Neural cell (in vitro differentiated cells): Measurements from ENCODE around the gene SPECC1. TPM values are rescaled to one million over a fixed set of nuclear protein-coding genes. Genes with fewer than 3 reads are reported as not detected.

Experiments used
- H2AFZ ChIP-seq: fragments of 200-600, 300-800 bp; sonication (generic), shearing (Covaris generic); 2 replicates; pipeline ENCODE4 v1.6.0; 2014; ENCODE audit warnings: low read depth, mild to moderate bottlenecking, antibody characterized with exemption, low read length, moderate library complexity
- H3F3A ChIP-seq: fragments of 200-600 bp; shearing (Covaris generic); 2 replicates; pipeline ENCODE4 v1.6.1; 2016; ENCODE audit warnings: mild to moderate bottlenecking, moderate library complexity, mixed read lengths, antibody characterized with exemption, low read length; ENCODE audit not compliant: insufficient read depth, poor library complexity, severe bottlenecking
- H3K27ac ChIP-seq: fragments of 200-600, 300-800 bp; sonication (generic), shearing (Covaris generic); 2 replicates; pipeline ENCODE4 v1.5.1; 2014; ENCODE audit warnings: mild to moderate bottlenecking, low read length, moderate library complexity
- H3K27me3 ChIP-seq: fragments of 300-800, 200-600 bp; sonication (generic), shearing (Covaris generic); 2 replicates; pipeline ENCODE4 v1.6.0; 2014; ENCODE audit warnings: mild to moderate bottlenecking, low read depth, low read length, moderate library complexity; ENCODE audit not compliant: insufficient read depth
- H3K36me3 ChIP-seq: fragments of 300-800, 200-600 bp; sonication (generic), shearing (Covaris generic); 2 replicates; pipeline ENCODE4 v1.5.1; 2014; ENCODE audit warnings: mild to moderate bottlenecking, antibody characterized with exemption, low read length, moderate library complexity; ENCODE audit not compliant: insufficient read depth
- H3K4me2 ChIP-seq: fragments of 300-800, 200-600 bp; sonication (generic), shearing (Covaris generic); 2 replicates; pipeline ENCODE4 v1.6.0; 2014; ENCODE audit warnings: mild to moderate bottlenecking, low read length
- H3K4me3 ChIP-seq: fragments of 300-800, 200-600 bp; sonication (generic), shearing (Covaris generic); 2 replicates; pipeline ENCODE4 v1.5.1; 2014; ENCODE audit warnings: mild to moderate bottlenecking, low read length, moderate library complexity
- H3K79me2 ChIP-seq: fragments of 200-600 bp; shearing (Covaris generic); replicated peaks from 2 replicates; pipeline ENCODE4 v1.6.0; 2014; ENCODE audit warnings: mild to moderate bottlenecking, low read length, moderate library complexity; ENCODE audit not compliant: insufficient read depth
- H3K9ac ChIP-seq: fragments of 300-800, 200-600 bp; sonication (generic), shearing (Covaris generic); 2 replicates; pipeline ENCODE4 v1.6.1; 2016; ENCODE audit warnings: mild to moderate bottlenecking, low read length, mixed read lengths
- H3K9me2 ChIP-seq: fragments of 200-600 bp; shearing (Covaris generic); 2 replicates; pipeline ENCODE4 v1.6.1; 2016; ENCODE audit warnings: mild to moderate bottlenecking, low read length, mixed read lengths; ENCODE audit not compliant: insufficient read depth
- H3K9me3 ChIP-seq: fragments of 200-600, 300-800 bp; sonication (generic), shearing (Covaris generic); 2 replicates; pipeline ENCODE4 v1.6.1; 2016; ENCODE audit warnings: mild to moderate bottlenecking, mixed run types, low read length, moderate library complexity, mixed read lengths
- H4K20me1 ChIP-seq: fragments of 200-600 bp; shearing (Covaris generic); 2 replicates; pipeline ENCODE4 v1.6.1; 2016; ENCODE audit warnings: mild to moderate bottlenecking, mixed run types; ENCODE audit not compliant: insufficient read depth
- EP300 ChIP-seq: fragments of 450-650 bp; conservative IDR thresholded peaks from 2 replicates; pipeline ENCODE4 v1.6.1; 2014; ENCODE audit warnings: antibody characterized with exemption, mild to moderate bottlenecking, moderate library complexity; ENCODE audit not compliant: poor library complexity, severe bottlenecking
- EZH2 ChIP-seq: fragments of 200-600, 300-800 bp; shearing (Covaris generic), sonication (generic); IDR thresholded peaks from 2 replicates; pipeline ENCODE4 v1.6.1; 2014; ENCODE audit warnings: antibody characterized with exemption, low read length, borderline replicate concordance, mild to moderate bottlenecking; ENCODE audit not compliant: insufficient read depth, poor library complexity, severe bottlenecking
- MXI1 ChIP-seq: fragments of 450-650 bp; conservative IDR thresholded peaks from 2 replicates; pipeline ENCODE4 v1.6.1; 2014; ENCODE audit warnings: antibody characterized with exemption, mild to moderate bottlenecking; ENCODE audit not compliant: poor library complexity, severe bottlenecking
- POLR2AphosphoS5 ChIP-seq: IDR thresholded peaks from 2 replicates; pipeline ENCODE4 v1.6.1; 2012
- RAD21 ChIP-seq: fragments of 450-650 bp; conservative IDR thresholded peaks from 2 replicates; pipeline ENCODE4 v1.6.1; 2014; ENCODE audit warnings: antibody characterized with exemption, mild to moderate bottlenecking, moderate library complexity
- REST ChIP-seq: IDR thresholded peaks from 2 replicates; pipeline ENCODE4 v1.6.1; 2012; ENCODE audit warnings: borderline replicate concordance
- SMC3 ChIP-seq: fragments of 450-650 bp; conservative IDR thresholded peaks from 2 replicates; pipeline ENCODE4 v1.6.1; 2014; ENCODE audit warnings: antibody characterized with exemption, mild to moderate bottlenecking, moderate library complexity; ENCODE audit not compliant: poor library complexity
- TAF1 ChIP-seq: IDR thresholded peaks from 2 replicates; pipeline ENCODE4 v1.6.1; 2012; ENCODE audit warnings: low read depth
- polyA plus RNA-seq: library from polyadenylated mRNA; depleted of rRNA; stranded (reverse); fragments of >200 nt; gene quantifications from 2 replicates; pipeline ENCODE4 v1.2.3, GENCODE V29; 2014
- TF ChIP-seq, protein P1 (sequence below): fragments of 450-650 bp; IDR thresholded peaks from 2 replicates; pipeline ENCODE4 v1.5.1; 2014; ENCODE audit warnings: antibody characterized with exemption, mild to moderate bottlenecking, moderate library complexity; ENCODE audit not compliant: poor library complexity, severe bottlenecking

SPECC1 gene
- polyA plus RNA-seq, 1 donor from 2014 or later, result 8.6 TPM

- no peaks in the 10 kb centered on the region for H4K20me1 ChIP-seq
- H3K27me3 ChIP-seq, result peaks cover 29% of the 10 kb centered on the region
- peak overlapping the region; percentile 54 for H3K9ac ChIP-seq
- peak overlapping the region; percentile 82 for H3K4me3 ChIP-seq
- TF ChIP-seq MXI1 (no peak), EZH2 (no peak), TAF1 (no peak), EP300 (no peak), POLR2AphosphoS5 (no peak), RAD21 (peak; percentile 52), REST (no peak), SMC3 (peak; percentile 67)
- TF ChIP-seq, protein P1, sequence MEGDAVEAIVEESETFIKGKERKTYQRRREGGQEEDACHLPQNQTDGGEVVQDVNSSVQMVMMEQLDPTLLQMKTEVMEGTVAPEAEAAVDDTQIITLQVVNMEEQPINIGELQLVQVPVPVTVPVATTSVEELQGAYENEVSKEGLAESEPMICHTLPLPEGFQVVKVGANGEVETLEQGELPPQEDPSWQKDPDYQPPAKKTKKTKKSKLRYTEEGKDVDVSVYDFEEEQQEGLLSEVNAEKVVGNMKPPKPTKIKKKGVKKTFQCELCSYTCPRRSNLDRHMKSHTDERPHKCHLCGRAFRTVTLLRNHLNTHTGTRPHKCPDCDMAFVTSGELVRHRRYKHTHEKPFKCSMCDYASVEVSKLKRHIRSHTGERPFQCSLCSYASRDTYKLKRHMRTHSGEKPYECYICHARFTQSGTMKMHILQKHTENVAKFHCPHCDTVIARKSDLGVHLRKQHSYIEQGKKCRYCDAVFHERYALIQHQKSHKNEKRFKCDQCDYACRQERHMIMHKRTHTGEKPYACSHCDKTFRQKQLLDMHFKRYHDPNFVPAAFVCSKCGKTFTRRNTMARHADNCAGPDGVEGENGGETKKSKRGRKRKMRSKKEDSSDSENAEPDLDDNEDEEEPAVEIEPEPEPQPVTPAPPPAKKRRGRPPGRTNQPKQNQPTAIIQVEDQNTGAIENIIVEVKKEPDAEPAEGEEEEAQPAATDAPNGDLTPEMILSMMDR, result peak; percentile 72
- H2AFZ ChIP-seq, result no peak overlapping the region
- H3K36me3 ChIP-seq, result no peaks in the 10 kb centered on the region
- H3F3A ChIP-seq, result no peaks in the 10 kb centered on the region
- H3K9me3 ChIP-seq, result no peaks in the 10 kb centered on the region
- H3K79me2 ChIP-seq, result no peaks in the 10 kb centered on the region
- no peaks in the 10 kb centered on the region for H3K9me2 ChIP-seq
- H3K4me2 ChIP-seq, result peak overlapping the region; percentile 49
- no peak overlapping the region for H3K27ac ChIP-seq
Measured at GRCh38 chr17:20010099-20010863, 1.1 kb downstream of the SPECC1 start.

- H3K4me3 ChIP-seq, result no peak overlapping the region
- no peaks in the 10 kb centered on the region for H3K79me2 ChIP-seq
- H2AFZ ChIP-seq, result no peak overlapping the region
- no peaks in the 10 kb centered on the region for H3K9me3 ChIP-seq
- no peak overlapping the region for H3K4me2 ChIP-seq
- TF ChIP-seq, protein P1, result no peak
- TF ChIP-seq SMC3 (no peak), EP300 (no peak), RAD21 (no peak), TAF1 (no peak), EZH2 (no peak), REST (no peak), MXI1 (no peak), POLR2AphosphoS5 (no peak)
- H3F3A ChIP-seq, result no peaks in the 10 kb centered on the region
- peaks cover 29% of the 10 kb centered on the region for H3K27me3 ChIP-seq
- no peaks in the 10 kb centered on the region for H4K20me1 ChIP-seq
- no peaks in the 10 kb centered on the region for H3K9me2 ChIP-seq
- H3K9ac ChIP-seq, result no peak overlapping the region
- no peak overlapping the region for H3K27ac ChIP-seq
- no peaks in the 10 kb centered on the region for H3K36me3 ChIP-seq
Measured at GRCh38 chr17:20010936-20011335, 1.8 kb downstream of the SPECC1 start.
